B cell (primary cell): Measurements from ENCODE around the gene PRKN.
"Not testable (repeated sequence)": the region's sequence is repeated elsewhere in the genome, so short reads cannot be mapped to it uniquely, and the experiment has no call there.

Experiments
- CTCF ChIP-seq: fragments of 200-600 bp; IDR thresholded peaks from one replicate; pipeline ENCODE4 v1.8.0; 2022; ENCODE audit warnings: antibody characterized with exemption, mild to moderate bottlenecking
- EZH2 ChIP-seq: IDR thresholded peaks from 2 replicates; pipeline ENCODE4 v1.6.1; 2012; ENCODE audit warnings: borderline replicate concordance, low read depth, mild to moderate bottlenecking, moderate library complexity, low read length; ENCODE audit not compliant: insufficient read depth, poor library complexity, severe bottlenecking

DNA sequence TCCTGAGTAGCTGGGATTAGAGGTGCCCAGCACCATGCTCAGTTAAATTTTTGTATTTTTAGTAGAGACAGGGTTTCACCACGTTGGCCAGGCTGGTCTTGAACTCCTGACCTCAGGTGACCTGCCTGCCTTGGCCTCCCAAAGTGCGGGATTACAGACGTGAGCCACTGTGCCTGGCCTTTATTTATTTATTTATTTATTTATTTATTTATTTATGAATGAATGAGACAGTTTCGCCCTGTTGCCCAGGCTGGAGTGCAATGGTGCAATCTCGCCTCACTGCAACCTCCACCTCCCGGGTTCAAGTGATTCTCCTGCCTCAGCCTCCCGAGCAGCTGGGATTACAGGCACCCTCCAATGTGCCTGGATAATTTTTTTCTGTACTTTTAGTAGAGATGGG is 48.7 kb downstream of the PRKN start:
- TF ChIP-seq CTCF, EZH2: not testable (repeated sequence)
